HFFc6 (cell line): ENCODE measurements around the gene TNNT2. TPM values are rescaled to one million over a fixed set of nuclear protein-coding genes. Genes with fewer than 3 reads are reported as not detected.

Source experiments
- DNase-seq: peaks from one replicate; pipeline ENCODE4 v3.0.0-alpha.2; 2018
- H3K27ac Mint-ChIP-seq: 2 replicates; pipeline ENCODE4 v1.8.0; 2020; ENCODE audit warnings: mild to moderate bottlenecking, mixed read lengths
- H3K27me3 Mint-ChIP-seq: 2 replicates; pipeline ENCODE4 v1.8.0; 2021; ENCODE audit warnings: mild to moderate bottlenecking, moderate library complexity, mixed read lengths; ENCODE audit not compliant: insufficient read depth
- H3K36me3 Mint-ChIP-seq: 2 replicates; pipeline ENCODE4 v1.8.0; 2021; ENCODE audit warnings: low read depth, mixed read lengths
- H3K4me1 Mint-ChIP-seq: 2 replicates; pipeline ENCODE4 v1.8.0; 2020; ENCODE audit warnings: low read depth, mixed read lengths
- H3K4me3 Mint-ChIP-seq: 2 replicates; pipeline ENCODE4 v1.8.0; 2020; ENCODE audit warnings: mild to moderate bottlenecking, moderate library complexity, mixed read lengths
- H3K9me3 Mint-ChIP-seq: 2 replicates; pipeline ENCODE4 v1.8.0; 2020; ENCODE audit warnings: mild to moderate bottlenecking, mixed read lengths
- total RNA-seq, 6 experiments: library from RNA; stranded (reverse); fragmentation: NEBNext Ultra II Directional; extraction: Animal tissue kit (Norgen Biotek cat#: 25700); gene quantifications; 2 replicates in 1 of 6; 3 replicates in 5 of 6; pipeline ENCODE4 v1.2.3, GENCODE V29; 2021
- TF ChIP-seq, protein P1 (sequence below): fragments of 200-600 bp; sonication (generic); IDR thresholded peaks from 2 replicates; pipeline ENCODE4 v1.5.0; 2021; ENCODE audit warnings: antibody characterized with exemption, mild to moderate bottlenecking

TNNT2 gene
- total RNA-seq, 6 experiments from 2014 or later, result not detected

DNA sequence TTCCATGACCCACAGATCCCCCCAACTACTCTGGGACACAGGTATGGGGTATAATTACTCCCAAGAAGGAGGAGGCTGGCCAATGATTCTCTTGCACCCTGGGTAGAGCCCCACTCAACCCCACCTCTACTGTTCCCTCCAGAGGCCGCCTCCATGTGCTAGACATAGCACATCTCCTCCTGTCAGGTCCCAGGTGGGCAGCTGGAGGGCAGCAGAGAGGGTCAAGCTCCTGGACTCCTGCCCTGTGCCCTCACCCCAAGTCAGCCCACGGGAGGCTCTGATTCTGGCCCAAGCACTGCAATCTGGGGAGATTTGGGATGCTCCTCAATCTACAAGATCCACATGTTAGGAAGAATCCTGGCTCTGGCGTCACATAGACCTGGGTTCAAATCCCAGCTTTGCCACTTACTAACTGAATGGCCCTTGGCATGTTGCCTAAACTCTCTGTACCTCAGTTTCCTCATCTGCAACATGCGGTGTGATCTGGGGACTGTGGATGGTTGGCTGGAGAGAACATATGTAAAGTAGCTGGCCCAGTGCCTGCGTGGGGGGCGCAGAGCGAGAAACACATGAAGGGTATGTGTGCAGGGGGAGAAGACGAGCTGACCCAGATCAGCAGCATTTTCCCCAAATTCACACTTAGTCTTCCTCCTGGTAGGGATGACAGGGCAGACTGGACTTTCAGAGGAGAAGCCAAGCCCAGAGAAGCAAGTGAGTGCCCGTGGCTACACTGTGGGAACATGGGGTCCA, 23.2 kb downstream of the TNNT2 start:
- Mint-ChIP-seq H3K4me3 (no peak overlapping the region), H3K27ac (no peak overlapping the region), H3K4me1 (no peaks in the 10 kb centered on the region), H3K36me3 (no peaks in the 10 kb centered on the region), H3K27me3 (peaks cover 44% of the 10 kb centered on the region), H3K9me3 (no peaks in the 10 kb centered on the region)
- DNase-seq, result no peak
- TF ChIP-seq, protein P1, sequence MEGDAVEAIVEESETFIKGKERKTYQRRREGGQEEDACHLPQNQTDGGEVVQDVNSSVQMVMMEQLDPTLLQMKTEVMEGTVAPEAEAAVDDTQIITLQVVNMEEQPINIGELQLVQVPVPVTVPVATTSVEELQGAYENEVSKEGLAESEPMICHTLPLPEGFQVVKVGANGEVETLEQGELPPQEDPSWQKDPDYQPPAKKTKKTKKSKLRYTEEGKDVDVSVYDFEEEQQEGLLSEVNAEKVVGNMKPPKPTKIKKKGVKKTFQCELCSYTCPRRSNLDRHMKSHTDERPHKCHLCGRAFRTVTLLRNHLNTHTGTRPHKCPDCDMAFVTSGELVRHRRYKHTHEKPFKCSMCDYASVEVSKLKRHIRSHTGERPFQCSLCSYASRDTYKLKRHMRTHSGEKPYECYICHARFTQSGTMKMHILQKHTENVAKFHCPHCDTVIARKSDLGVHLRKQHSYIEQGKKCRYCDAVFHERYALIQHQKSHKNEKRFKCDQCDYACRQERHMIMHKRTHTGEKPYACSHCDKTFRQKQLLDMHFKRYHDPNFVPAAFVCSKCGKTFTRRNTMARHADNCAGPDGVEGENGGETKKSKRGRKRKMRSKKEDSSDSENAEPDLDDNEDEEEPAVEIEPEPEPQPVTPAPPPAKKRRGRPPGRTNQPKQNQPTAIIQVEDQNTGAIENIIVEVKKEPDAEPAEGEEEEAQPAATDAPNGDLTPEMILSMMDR, result no peak

DNA sequence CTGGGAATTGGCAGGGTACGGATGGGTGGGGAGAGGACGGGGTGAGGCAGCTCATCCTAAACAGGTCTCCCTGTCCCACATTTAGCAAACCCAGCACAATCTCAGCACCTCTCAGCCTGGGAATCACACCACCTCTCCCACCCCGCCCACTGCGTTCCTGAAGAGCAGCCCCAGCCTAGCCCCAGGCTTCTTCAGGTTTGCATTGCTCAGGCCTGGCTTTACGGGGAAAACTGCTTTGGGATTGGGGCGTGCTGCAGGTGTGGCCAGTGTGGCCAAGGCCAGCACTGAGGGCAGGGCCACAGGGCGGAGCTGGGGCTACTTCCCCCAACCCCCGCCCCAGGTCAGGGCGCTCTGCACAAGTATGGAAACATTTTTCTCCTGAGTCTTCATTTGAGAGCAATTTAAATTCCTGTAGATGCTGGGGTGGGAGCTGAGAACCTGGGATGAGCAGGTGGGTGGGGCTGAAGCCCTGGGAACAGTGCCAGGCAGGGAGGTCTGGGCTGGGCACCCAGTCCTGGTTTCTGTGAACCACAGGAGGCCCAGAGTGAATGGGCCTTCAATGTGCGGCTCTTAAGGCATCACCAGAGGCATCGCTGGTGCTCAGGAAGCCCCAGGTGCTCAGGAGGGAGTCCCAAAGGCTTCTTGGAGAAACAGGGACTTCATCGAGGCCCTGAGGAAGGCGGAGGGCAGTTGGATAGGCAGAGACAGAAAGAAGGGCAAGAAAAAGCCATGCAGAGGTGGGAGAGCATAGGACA, 24.1 kb downstream of the TNNT2 start:
- Mint-ChIP-seq H3K27ac (no peak overlapping the region), H3K4me1 (no peaks in the 10 kb centered on the region), H3K27me3 (peaks cover 38% of the 10 kb centered on the region), H3K36me3 (no peaks in the 10 kb centered on the region), H3K4me3 (no peak overlapping the region), H3K9me3 (no peaks in the 10 kb centered on the region)
- TF ChIP-seq, protein P1, result no peak
- no peak for DNase-seq

DNA sequence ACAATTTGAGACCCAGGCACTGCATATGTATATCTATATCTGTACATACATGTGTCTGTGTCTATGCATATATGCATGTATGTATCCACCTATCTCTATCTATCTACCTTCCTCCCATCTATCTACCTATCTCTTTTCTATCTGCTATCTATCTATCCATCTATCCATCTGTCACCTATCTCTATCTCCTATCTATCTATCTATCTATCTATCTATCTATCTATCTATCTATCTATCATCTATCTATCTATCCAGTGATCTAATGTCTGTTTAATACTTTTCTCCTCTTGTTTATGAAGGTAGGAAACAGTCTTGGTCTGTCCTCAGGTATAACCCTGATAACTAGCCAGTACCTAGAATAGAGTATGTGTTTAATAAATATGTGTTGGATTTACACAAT, 25.9 kb downstream of the TNNT2 start:
- H3K4me1 Mint-ChIP-seq, result no peaks in the 10 kb centered on the region
- no peak overlapping the region for H3K4me3 Mint-ChIP-seq
- H3K9me3 Mint-ChIP-seq, result no peaks in the 10 kb centered on the region
- H3K27ac Mint-ChIP-seq, result no peak overlapping the region
- no peak for DNase-seq
- TF ChIP-seq, protein P1, result no peak
- no peaks in the 10 kb centered on the region for H3K36me3 Mint-ChIP-seq
- peaks cover 35% of the 10 kb centered on the region for H3K27me3 Mint-ChIP-seq

DNA sequence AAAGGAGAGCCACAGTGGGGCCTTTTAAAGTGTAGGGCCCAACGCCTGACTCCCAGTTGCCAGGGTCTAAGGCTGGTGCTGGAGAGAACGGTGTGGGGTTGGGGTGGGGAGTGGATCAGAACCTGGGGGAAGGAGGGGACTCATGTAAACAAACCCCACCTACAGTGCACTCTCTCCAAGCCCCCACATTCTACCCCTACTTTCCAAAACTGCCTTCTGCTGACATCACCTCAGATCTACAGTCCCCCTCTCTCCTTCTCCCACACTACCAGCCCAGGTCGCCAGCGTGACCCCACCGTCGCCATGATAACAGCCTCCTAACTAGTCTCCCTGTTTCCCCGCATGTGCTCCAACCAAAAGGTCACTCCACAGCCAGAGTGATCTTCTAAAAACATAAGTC, 26.6 kb downstream of the TNNT2 start:
- Mint-ChIP-seq H3K4me1 (no peaks in the 10 kb centered on the region), H3K27me3 (peaks cover 35% of the 10 kb centered on the region), H3K9me3 (no peaks in the 10 kb centered on the region), H3K36me3 (no peaks in the 10 kb centered on the region), H3K27ac (no peak overlapping the region), H3K4me3 (no peak overlapping the region)
- TF ChIP-seq, protein P1, result no peak
- DNase-seq, result no peak

DNA sequence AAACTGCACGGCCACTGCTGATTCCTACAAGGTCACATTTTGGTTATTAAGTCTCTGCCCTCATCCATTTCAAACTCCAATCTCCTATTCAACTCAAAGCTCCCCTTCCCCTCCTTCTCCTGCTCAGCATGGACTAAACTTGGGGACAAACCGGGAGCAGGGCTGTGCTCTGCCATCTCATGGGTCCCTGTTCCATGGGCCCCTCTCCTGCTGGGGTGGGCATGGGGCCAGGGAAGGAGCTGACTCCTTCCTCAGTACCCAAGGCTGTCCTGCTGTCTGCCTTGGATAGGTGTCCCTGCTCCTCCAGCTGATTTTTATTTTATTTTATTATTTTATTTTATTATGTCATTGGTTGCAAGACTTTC, 27.1 kb downstream of the TNNT2 start:
- Mint-ChIP-seq H3K36me3 (no peaks in the 10 kb centered on the region), H3K27me3 (peaks cover 30% of the 10 kb centered on the region), H3K4me3 (no peak overlapping the region), H3K9me3 (no peaks in the 10 kb centered on the region), H3K27ac (no peak overlapping the region), H3K4me1 (no peaks in the 10 kb centered on the region)
- TF ChIP-seq, protein P1, result no peak
- DNase-seq, result no peak
